ENCODE data around the gene OTOGL.
"Not testable (repeated sequence)": the region's sequence is repeated elsewhere in the genome, so short reads cannot be mapped to it uniquely, and the experiment has no call there.

The OTOGL gene

GRCh38 chr12:80129895-80130530 is 30.7 kb downstream of the OTOGL start:
- DNase-seq, result no peak

- DNase-seq, result no peak
Measured at GRCh38 chr12:80135624-80136023, 36.3 kb downstream of the OTOGL start.

- DNase-seq, result no peak
Measured at GRCh38 chr12:80140005-80140404, 40.7 kb downstream of the OTOGL start.

- no peak for DNase-seq
Measured at GRCh38 chr12:80142640-80143039, 43.3 kb downstream of the OTOGL start.

- DNase-seq, result no peak
Measured at GRCh38 chr12:80143537-80143936, 44.2 kb downstream of the OTOGL start.

GRCh38 chr12:80149547-80150313 is 50.4 kb downstream of the OTOGL start:
- not testable (repeated sequence) for DNase-seq

- DNase-seq, result no peak
Measured at GRCh38 chr12:80151131-80151530, 51.8 kb downstream of the OTOGL start.

- no peak for DNase-seq
Measured at GRCh38 chr12:80154261-80154660, 54.9 kb downstream of the OTOGL start.

- no peak for DNase-seq
Measured at GRCh38 chr12:80156306-80156705, 57.0 kb downstream of the OTOGL start.

- DNase-seq, result no peak
Measured at GRCh38 chr12:80157645-80158044, 58.3 kb downstream of the OTOGL start.

GRCh38 chr12:80161612-80162011 is 62.3 kb downstream of the OTOGL start:
- no peak for DNase-seq

- DNase-seq, result no peak
Measured at GRCh38 chr12:80162177-80162576, 62.8 kb downstream of the OTOGL start.

- no peak for DNase-seq
Measured at GRCh38 chr12:80165746-80166145, 66.4 kb downstream of the OTOGL start.

GRCh38 chr12:80166751-80167150 is 67.4 kb downstream of the OTOGL start:
- no peak for DNase-seq

- DNase-seq, result no peak
Measured at GRCh38 chr12:80168936-80169335, 69.6 kb downstream of the OTOGL start.

GRCh38 chr12:80170915-80171314 is 71.6 kb downstream of the OTOGL start:
- no peak for DNase-seq

GRCh38 chr12:80173083-80173864 is 73.9 kb downstream of the OTOGL start:
- DNase-seq, result no peak

GRCh38 chr12:80175307-80175930 is 76.1 kb downstream of the OTOGL start:
- DNase-seq, result no peak

GRCh38 chr12:80176706-80177105 is 77.4 kb downstream of the OTOGL start:
- no peak for DNase-seq

GRCh38 chr12:80178846-80179245 is 79.5 kb downstream of the OTOGL start:
- no peak for DNase-seq

- no peak for DNase-seq
Measured at GRCh38 chr12:80183939-80184338, 84.6 kb downstream of the OTOGL start.

GRCh38 chr12:80184926-80185325 is 85.6 kb downstream of the OTOGL start:
- no peak for DNase-seq
